Breast epithelium (tissue), 4 donors: ENCODE data around the gene PWWP2B. TPM values are rescaled to one million over a fixed set of nuclear protein-coding genes. Genes with fewer than 3 reads are reported as not detected.

Experiments used
- DNase-seq, 2 donors: peaks; one replicate each; pipeline ENCODE4 v3.0.0-alpha.2; 2019; ENCODE audit warnings: low spot score in 2 of 2
- H3K27ac ChIP-seq, 2 donors: fragments of 200-600 bp; sonication (generic) in 1 of 2; one replicate each; pipeline ENCODE4 v1.5.1; 2016 to 2019; ENCODE audit warnings: mild to moderate bottlenecking in 1 of 2
- H3K27me3 ChIP-seq, 2 donors: fragments of 200-600 bp; sonication (generic) in 1 of 2; one replicate each; pipeline versions ENCODE4 v1.5.1 to v1.6.0; 2017 to 2019; ENCODE audit warnings: control low read depth in 1 of 2, mild to moderate bottlenecking in 1 of 2
- H3K36me3 ChIP-seq: fragments of 200-600 bp; one replicate; pipeline ENCODE4 v1.5.1; 2019
- H3K4me1 ChIP-seq, 2 donors: fragments of 200-600 bp; sonication (generic); one replicate each; pipeline ENCODE4 v1.5.1; 2016 to 2019; ENCODE audit warnings: control low read depth in 1 of 2
- H3K4me3 ChIP-seq, 3 donors: fragments of 200-600 bp; sonication (generic); 1 replicate in 2 of 3; 2 replicates in 1 of 3; pipeline ENCODE4 v1.5.1; 2016 to 2019; ENCODE audit warnings: mild to moderate bottlenecking in 3 of 3, moderate library complexity in 2 of 3
- H3K9me3 ChIP-seq, 2 donors: fragments of 200-600 bp; sonication (generic) in 1 of 2; one replicate each; pipeline ENCODE4 v1.5.1; 2016 to 2019; ENCODE audit warnings: control low read depth in 1 of 2
- CTCF ChIP-seq, 3 donors: fragments of 450-650 bp; IDR thresholded peaks; one replicate each; pipeline ENCODE4 v1.5.1; 2016 to 2017; ENCODE audit warnings: antibody characterized with exemption in 3 of 3, mild to moderate bottlenecking in 3 of 3, moderate library complexity in 3 of 3
- POLR2A ChIP-seq: fragments of 450-650 bp; IDR thresholded peaks from one replicate; pipeline ENCODE4 v1.6.1; 2016; ENCODE audit warnings: antibody characterized with exemption, mild to moderate bottlenecking, moderate library complexity
- POLR2AphosphoS5 ChIP-seq, 3 donors: sonication (generic); formaldehyde crosslinking; IDR thresholded peaks; one replicate each; pipeline ENCODE4 v1.6.1; 2017; ENCODE audit warnings: antibody characterized with exemption in 3 of 3
- intact Hi-C: fragments of 100-400 bp; cut with DNase I; formaldehyde crosslinking; loops from one replicate; pipeline ENCODE4 v1.15.1; 2023; ENCODE audit warnings: low total_unique reads
- total RNA-seq, 3 donors: library from RNA; depleted of rRNA; stranded (reverse); fragments of >200 nt; gene quantifications; one replicate each; pipeline ENCODE4 v1.1.0, GENCODE V29; 2016

PWWP2B gene
- total RNA-seq, 3 donors from 2014 or later: 10.7 to 15.5 (median 13.4) TPM

- Histone ChIP-seq H3K27me3 (no peaks in the 10 kb centered on the region), H3K9me3 (no peaks in the 10 kb centered on the region), H3K36me3 (no peaks in the 10 kb centered on the region), H3K27ac (peak overlapping the region; percentile 68 to 90), H3K4me3 (no peak overlapping the region), H3K4me1 (peaks cover 0 to 24% of the 10 kb centered on the region in 2 donors)
- intact Hi-C loops: no loop called here
- TF ChIP-seq POLR2A: no peak
- DNase-seq: no peak
Observed at GRCh38 chr10:132419538-132420468, 22.8 kb downstream of the PWWP2B start.

- no peak for DNase-seq
- Histone ChIP-seq H3K36me3 (no peaks in the 10 kb centered on the region), H3K9me3 (no peaks in the 10 kb centered on the region), H3K4me1 (peaks cover 0 to 24% of the 10 kb centered on the region in 2 donors), H3K4me3 (no peak overlapping the region), H3K27ac (peak overlapping the region; percentile 68 to 90), H3K27me3 (no peaks in the 10 kb centered on the region)
- intact Hi-C loops: no loop called here
- TF ChIP-seq POLR2A: no peak
- TF ChIP-seq CTCF (IDR thresholded peaks at IDR 0.05): no peak
- no peak for TF ChIP-seq POLR2AphosphoS5 (IDR thresholded peaks at IDR 0.05)
Observed at GRCh38 chr10:132420469-132420980, 23.5 kb downstream of the PWWP2B start.

DNA sequence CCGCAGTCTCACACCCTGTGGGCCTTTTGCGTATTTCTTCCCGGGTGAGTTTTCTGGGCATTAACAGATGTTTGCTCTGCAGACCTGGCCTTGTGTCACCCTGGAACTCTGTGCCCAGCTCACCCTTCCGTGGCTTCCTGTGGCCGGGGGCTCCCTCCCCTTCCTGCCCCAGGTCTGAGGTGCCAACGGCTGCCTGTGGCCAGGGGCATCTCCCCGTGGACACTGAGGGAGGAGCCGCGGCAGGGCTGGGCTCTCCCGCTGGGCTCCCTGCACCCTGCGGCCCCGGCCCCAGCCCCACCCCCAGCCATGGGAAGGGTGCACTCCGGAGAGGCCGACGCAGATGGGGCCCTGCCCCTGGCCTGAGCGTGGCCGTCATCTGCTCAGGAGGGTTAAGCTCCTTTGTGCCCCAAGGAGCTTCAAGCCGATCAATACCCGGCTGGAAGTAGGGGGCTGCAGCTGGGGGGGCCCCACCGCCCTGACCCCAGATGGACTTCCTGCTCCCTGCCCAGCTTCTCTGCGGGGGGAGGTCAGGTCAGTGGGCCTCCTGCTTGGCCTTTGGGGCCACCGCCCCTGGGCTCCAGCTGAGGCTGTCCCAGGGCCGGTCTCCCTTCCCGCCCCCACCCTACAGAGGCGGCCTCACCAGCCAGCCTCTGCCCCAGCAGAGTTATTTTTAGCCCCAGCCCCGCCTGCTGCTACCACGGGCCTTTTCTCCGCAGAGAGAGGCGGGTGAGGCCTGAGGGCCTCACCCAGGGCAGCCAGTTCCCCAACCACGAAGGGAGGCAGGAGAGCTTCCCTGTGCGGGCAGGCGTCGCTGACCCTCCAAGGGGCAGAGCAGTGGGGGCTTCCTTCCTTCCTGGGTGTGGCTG is 24.2 kb downstream of the PWWP2B start:
- intact Hi-C loops: no loop called here
- Histone ChIP-seq H3K27ac (peak overlapping the region; percentile 86 to 90), H3K4me3 (peak overlapping the region in 1 of 3 donors; percentile 31), H3K4me1 (peaks cover 0 to 24% of the 10 kb centered on the region in 2 donors), H3K9me3 (no peaks in the 10 kb centered on the region), H3K36me3 (no peaks in the 10 kb centered on the region), H3K27me3 (no peaks in the 10 kb centered on the region)
- DNase-seq: peak in 1 of 2 donors; percentile 64
- no peak for TF ChIP-seq CTCF (IDR thresholded peaks at IDR 0.05)
- no peak for TF ChIP-seq POLR2AphosphoS5 (IDR thresholded peaks at IDR 0.05)
- TF ChIP-seq POLR2A: no peak

DNA sequence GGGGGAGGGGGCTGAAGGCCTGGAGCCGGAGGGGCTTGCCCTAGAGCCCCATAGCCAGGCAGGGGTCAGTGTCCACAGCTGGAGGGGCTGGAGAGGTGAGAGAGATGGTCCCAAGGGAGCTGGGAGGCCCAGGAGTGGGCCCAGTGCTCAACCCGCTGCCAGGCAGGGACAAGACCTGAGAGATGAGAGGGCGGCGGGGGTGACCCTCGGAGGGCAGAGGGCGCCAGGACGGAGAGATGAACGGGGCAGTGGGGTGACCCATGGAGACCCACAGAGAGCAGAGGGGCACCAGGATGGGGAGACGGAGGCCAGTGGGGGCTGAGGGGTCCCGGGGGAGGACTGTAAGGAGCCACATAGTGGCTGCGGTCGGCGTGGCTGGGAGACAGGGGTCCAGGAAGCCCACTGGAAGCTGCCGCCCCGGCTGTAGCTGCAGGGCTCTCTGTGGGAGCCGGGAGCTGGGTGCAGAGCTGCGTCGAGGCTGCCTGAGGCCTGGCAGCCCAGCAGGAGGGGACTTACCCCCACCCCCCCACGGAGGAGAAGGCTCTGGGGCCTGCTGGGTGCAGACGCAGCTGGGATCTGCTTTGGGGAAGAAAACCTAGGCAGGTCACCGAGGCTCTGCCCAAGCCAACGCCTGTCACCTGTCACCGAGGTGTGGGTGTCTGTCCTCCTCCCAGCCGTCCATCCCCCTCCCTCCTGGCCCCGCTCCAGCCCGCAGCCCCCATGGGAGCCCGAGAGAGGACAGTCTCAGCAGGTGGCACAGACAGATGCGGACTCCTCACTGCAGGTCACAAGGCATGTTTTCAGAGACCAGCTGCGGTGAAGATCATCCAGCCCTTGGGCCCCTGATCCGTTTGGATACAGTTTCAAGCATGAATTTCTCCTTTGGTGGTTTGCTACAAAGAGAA is 25.1 kb downstream of the PWWP2B start:
- TF ChIP-seq POLR2A (no peak), CTCF (IDR thresholded peaks at IDR 0.05) (no peak), POLR2AphosphoS5 (IDR thresholded peaks at IDR 0.05) (no peak)
- no peaks in the 10 kb centered on the region for H3K36me3 ChIP-seq
- H3K4me1 ChIP-seq: peaks cover 0 to 24% of the 10 kb centered on the region in 2 donors
- no peak for DNase-seq
- peak overlapping the region; percentile 86 to 90 for H3K27ac ChIP-seq
- no peak overlapping the region for H3K4me3 ChIP-seq
- H3K27me3 ChIP-seq: no peaks in the 10 kb centered on the region
- H3K9me3 ChIP-seq: no peaks in the 10 kb centered on the region
- intact Hi-C loops: no loop called here
